ENCODE data around the gene SUPT20H.

Gene SUPT20H

DNA sequence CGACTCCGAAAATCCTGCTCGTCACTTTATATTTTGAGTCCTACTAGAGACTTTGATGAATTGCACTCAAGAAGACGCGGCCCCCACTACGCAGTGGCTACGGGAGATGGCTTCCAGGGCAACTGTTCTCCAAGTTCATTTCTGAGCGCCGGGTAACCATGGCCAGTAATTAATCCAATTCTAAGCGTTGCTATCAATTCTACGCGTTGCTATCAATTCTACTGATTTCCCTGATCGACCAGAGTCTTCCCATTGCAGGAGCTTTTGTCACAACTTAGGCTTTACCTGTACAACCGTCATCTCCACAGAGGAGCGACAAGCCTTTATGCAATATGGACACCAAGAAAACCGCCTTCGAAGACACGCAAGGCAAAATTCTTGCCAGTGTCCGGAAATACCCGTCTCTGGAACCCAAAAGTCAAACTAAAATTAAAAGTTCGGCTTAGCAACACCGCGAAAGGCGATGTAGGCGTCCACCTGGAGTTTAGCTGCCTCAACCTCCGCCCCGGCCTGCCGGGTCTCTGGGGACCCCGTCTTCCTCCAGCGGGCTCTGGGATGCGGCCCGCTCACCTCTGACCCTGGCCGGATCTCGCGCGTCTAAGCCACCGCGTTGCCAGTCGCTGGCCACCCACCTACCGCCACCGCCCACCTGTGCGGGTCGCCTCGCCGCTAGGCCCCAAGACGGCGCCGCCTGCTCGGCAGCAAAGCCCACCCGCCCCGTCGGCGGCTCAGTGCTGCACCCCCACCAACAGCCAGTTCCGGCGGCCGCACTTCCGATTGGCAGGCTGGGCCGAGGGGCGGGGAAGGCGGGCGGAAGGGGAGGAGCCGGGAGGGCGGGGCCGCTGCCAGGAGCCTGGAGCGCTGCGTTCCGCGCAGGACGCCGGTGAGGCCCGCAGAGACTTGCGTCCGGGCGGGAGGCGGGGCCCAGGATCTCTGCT, at the start of gene SUPT20H:
SUPT20H (minus strand) TSS at position 779 of the 938 bp plus-strand sequence. CDS start 8,198 bp downstream, outside the sequence.
- DNase-seq = peak; percentile 41

DNA sequence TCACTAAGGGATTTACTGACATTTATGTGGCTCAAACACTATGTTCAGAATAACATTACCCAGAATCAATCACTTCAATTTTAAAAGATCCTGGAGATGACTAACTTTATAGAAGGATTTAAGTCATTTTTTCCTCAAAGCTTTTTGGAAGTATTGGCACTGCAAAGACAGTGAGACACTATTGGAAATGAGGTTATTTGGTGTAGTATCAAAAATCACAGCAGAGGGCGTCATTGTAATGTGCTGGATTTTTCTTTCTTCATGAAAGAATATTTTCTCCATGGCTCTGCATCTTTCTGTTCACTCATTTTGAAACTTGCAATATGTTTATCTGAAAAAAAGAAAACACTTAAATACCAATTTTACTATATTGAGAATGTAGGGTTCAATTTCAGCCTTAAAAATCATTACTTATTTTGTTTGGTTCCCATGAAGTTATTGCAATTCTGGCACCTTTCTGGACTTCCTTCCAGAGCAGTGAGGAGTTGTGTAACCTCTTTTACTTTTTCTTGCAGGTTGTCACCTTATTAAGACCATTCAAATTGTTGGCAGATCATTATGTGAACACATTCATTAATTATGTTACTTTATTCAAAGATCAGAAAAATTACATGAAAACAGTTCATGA, 49.7 kb upstream of the SUPT20H start:
- peak; percentile 1 for DNase-seq

DNA sequence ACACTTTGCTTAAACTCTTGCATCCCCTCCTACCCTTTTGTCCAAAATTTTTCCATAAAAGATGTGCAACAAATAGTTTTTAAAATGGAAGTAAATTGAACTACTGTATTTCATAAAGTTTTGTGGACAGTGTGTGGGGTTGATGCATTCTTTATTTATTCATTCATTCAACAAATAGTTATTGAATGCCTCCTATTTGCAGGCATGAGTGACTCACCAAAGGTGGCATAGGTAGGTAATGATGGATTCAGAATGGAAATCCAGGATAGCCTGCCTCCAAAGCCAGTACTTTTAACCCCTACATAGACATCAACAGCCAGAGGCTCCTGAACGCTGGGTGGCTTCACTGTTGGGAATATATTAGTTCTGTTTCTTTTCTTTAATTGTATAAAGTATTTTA, 48.4 kb upstream of the SUPT20H start:
- DNase-seq = no peak

DNA sequence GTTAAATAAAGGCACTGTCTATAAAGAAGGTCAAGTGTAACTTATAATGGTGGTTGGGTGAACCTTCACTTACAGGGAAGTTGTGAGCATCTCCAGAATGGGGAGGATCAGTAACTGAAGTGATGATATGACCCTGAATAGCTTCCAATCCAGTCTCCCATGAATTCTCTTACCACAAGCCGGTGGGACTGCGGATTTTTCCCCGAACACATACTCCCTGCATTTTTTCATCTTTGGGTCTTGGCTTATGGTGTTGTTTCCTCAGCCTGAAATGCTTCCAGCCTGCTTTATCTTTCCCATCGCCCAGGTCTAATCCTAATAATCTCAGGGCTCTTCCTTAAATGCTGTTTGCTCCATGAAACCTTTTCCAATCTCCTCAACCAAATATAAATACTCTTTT, 48.0 kb upstream of the SUPT20H start:
- no peak for DNase-seq

DNA sequence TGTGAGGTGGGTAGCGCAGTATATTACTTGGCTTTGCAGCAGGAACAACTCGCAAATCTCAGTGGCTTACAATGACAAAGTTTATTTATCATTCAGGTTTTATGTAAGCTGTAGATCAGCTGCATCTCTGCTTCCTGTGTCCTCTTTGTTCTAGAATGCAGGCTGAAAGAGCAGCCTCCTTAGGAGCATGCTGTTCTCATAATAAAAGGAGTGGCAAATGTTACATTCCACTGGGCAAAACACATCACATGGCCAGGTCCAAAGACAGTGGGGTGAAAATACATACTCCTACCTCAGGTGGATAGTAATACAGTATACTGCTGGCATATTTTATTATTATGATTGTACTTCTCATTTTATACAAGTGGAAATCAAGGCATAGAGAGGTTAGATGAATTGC, 47.2 kb upstream of the SUPT20H start:
- no peak for DNase-seq

DNA sequence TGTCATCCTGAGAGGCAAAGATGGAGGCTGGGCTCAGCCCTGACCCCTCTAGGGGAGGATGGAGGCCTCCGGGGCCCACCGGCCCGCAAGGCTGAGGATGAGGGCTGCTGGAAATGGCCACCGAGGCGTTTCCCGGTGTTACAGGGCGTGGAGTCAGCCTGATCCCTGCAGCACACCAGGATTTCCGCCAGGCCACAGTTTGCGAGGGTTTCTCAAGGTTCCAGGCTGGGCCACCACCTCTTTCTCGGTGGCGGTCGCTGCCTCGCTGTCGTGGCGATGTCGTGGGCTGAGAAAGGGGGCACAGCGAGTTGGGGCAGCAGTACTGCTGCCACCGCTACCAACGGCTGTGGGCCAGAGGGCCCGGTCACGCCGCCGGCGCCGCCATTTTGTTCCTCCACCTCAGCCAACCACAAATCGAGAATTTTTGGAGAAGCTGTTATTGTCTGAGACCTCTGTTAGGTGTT, 45.8 kb upstream of the SUPT20H start, which contains the start of gene CSNK1A1L:
CSNK1A1L (minus strand) TSS at position 414 of the 464 bp plus-strand sequence; CDS start at position 6, 408 bp downstream.
- DNase-seq = no peak

DNA sequence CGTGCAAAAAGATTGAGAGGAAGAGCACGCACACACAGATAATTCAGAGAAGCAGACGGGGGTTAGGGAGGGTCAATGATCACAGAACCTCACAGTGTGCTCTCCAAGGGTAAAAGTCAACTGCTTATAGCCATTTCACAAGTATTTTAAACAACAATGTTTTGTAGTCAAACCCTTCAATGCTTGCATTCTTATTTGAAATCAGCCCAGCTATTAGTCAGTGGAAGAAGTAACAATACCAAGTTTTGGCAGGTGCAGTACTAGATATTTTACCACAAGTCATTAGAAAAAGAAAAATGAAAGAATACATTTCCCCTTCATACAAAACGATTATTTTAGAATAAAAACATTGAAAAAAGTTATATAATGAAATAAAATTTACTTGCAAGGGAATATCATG, 43.4 kb upstream of the SUPT20H start:
- DNase-seq = no peak

DNA sequence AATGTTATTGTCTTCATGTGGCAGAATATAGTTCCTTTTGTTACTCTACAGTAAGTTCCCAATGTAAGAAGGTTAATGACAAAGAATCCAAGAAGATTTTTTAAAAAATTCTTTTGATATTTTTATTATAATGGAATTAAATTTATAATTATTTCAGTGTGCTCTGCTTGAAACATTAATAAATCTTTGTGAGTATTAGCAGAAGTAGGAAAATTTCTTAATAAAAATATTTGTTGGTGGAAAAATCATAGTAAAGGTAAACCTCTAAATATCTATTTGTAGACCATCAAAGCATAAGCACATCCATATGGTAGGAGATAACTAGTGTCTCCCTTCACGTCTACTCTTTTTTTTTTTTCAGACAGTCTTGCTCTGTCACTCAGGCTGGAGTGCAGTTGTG, 41.7 kb upstream of the SUPT20H start:
- DNase-seq = no peak

DNA sequence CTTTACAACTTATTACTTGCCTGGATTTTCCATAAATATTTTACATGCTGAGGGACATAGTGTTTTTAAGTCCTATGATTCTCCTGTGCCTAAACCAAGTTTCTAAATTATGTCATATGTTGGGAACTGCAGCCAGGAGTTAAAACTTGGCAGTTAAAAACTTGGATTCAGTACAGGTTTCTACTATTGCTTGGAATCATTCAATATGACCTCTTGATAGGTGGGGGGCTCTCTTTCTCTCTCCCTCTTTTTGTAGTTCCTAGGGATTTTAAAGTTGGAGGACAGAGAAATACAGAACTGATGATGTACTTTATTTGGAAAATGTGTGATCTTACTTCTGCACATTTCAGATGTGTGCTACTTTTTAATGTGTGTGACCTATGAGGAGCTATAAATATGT, 41.2 kb upstream of the SUPT20H start:
- DNase-seq = no peak

DNA sequence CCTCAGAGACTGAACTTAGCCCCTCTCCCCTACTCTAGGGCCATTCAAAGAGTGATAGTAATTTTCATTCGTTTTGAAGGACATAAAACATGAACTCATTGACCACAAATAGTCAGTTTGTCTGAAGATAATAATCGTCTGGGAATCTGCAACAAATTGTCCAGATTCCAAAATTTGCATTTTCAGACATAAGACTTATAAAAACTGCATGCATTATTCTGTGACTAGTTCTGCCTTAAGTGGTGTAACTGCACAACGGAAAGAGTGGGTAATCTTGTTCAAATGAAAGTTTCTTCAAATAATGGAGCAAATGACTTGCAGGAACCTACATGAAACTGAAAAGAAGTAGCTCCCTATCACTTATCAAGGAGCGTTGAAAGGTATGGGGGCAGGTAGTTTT, 37.6 kb upstream of the SUPT20H start:
- no peak for DNase-seq

DNA sequence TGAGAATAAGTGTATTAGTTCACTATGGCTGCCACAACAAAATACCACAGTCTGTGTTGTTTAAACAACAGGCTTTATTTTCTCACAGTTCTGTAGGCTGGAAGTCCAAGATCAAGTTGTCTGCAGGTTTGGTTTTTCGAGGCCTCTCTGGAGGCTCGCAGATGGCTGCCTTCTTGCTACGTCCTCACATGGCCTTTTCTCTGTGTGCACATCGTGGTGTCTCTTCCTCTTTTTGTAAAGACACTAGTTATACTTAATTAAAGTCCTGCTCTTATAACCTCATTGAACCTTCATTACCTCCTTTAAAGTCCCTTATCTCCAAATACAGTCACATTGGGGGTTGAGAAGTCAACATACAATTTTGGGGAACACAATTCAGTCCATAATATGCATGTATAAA, 35.4 kb upstream of the SUPT20H start:
- DNase-seq = no peak

DNA sequence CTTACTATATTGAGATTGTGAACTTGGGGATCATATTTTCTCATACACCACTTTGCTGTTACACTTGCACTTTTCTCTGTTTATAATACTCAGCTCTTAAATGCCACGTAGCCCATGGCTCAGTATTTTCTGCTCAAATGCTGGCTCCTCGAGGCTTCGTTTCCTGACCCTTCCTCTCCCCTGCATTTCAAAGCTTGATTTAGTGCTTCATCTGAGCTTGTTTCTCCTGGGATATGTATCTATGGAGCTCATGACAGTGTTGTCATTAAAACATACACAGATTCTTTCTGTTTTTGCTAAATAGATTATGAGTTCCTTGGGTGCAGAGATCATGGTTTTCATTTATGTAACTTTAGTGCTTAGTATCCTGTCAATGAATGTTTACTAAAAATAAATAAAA, 34.6 kb upstream of the SUPT20H start:
- no peak for DNase-seq

DNA sequence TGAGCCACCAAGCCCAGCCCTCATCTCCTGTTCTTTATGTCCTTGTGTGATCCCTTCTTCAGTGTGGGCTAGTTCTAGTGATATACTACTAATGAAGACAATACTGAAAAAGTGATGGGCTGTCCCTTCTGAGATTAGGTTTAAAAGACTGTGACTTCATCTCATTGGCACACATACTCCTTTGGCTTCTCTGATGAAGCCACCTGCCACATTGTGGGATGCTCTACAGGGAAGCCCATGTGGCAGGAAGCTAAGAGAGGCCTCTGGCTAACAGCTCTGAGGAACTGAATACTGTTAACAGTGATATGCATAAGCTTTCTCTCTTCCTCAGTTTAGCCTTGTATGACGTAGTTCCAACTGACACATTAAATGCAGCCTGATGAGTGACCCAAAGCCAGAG, 32.3 kb upstream of the SUPT20H start:
- DNase-seq = no peak

DNA sequence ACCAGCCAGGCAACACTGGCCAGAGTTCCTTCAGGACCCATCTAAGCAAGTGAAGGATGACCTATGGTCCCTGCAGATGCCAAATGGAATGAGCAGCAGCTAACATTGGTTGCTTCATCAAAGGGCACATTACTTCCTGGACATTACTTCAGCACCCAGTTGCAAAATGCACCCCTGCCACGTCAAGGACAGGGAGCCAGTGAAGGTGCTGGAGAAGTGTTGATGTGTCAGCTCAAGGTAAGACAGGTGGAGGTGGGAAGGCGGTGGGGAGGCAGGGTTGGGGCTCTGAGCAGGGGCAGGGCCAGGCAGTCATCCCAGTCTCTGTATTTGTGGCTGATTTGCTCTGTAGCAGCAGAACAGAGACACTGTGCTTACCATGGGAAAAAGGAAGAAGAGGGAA, 31.4 kb upstream of the SUPT20H start:
- no peak for DNase-seq

DNA sequence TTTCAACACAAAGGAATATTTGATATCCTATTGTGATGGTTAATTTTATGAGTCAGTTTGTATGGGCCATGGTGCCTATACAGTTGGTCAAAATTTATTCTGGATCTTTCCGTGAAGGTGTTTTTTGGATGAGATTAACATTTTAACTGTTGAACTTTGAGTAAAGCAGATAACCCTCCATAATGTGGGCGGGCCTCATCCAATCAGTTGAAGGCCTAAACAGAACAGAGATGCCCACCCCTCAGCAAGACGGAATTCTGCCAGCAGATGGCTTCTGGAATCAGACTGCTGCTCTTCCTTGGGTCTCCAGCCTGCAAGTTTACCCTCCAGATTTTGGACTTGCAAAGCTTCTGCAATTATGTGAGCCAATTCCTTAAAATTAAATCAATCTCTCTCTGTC, 30.0 kb upstream of the SUPT20H start:
- no peak for DNase-seq

DNA sequence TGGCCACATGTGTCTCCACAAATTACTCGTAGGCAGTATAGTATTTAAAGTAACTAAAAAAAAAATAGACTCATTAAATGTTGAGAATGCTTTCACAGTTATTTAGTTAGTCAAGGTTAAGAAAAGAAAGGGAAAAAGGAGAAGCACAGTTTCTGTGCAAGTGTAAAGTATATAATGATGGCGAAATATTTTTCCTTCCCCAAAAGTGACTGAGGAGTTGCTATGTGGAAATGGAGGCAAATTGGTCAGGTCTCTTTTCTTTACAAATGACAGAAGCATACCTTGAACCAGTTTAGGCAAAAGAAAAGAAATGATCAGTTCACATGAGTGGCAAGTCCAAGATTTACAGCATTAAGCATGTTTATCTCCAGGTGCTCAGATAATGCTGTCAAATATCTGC, 28.0 kb upstream of the SUPT20H start:
- DNase-seq = no peak

DNA sequence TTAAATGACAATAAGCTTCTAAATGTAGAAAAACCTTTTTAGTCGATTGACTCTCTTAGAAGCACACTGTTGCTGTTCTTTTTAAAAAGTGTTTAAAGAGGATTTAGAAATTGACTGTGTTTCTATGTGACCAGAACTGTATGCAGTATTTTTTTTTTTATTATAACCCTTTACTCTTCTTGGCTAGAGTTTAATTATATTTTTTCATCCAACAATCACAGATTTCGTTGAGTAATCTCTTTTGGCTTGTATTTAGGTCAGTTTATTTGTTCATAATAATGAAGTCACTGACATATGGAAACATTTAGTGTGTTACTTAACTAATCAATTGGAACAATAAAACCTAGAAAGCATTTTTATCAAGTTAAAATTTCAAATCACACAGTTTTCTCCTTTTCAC, 26.1 kb upstream of the SUPT20H start:
- DNase-seq = no peak

DNA sequence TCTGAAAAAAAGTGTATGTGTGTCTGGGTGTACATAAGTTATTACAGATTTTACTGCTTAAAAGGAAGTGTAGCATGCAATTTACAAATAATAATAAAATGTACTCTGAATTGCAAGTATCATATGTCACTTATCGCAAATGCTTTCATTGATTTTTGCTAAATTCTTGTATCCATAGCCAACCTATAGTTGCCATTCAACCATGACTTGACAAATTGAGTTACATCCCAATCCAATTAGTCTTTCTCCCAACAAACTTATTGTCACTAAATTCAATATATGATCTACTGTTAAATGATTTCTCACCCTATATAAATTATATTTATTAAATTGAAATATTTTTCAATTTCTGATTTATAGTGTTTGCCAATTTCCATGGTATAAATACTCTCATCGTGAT, 17.3 kb upstream of the SUPT20H start:
- no peak for DNase-seq

DNA sequence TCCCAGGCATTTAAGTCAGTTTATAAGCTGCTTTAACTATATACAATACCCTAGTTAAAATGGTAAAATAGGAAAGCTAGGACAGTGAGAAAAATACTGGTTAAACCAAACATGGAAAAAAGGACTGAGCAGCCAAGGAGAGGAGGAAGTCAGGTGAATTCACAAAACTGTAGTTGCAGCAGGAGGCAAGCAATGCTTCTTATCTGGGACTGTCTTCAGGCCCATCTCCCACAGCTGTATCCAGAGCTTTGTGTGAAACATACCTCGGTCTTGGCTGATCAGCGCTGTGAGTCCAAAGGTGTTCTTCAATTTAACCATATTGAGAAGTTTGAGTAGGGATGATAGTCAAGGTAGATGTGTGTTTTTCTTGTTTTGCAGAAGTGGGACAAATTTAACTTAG, 15.7 kb upstream of the SUPT20H start:
- no peak for DNase-seq

DNA sequence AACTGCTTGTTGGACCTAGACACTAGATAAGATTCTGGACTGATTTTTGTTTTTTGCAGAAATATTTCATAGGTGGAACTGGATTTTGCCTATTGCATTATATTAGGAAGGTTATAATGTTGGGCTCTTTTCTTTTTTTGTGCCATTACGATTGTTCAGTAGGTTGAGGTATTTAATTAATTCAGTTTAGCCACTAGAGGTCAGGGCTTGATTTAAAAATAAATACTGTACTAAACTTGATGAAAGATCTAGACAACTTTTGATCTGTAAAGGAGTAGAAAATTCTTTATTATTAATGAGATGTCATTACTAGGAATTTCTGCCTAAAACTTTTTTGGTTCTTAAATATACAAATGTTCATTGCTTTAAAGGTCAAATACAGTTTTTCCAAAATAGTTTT, 15.2 kb upstream of the SUPT20H start:
- DNase-seq = no peak

DNA sequence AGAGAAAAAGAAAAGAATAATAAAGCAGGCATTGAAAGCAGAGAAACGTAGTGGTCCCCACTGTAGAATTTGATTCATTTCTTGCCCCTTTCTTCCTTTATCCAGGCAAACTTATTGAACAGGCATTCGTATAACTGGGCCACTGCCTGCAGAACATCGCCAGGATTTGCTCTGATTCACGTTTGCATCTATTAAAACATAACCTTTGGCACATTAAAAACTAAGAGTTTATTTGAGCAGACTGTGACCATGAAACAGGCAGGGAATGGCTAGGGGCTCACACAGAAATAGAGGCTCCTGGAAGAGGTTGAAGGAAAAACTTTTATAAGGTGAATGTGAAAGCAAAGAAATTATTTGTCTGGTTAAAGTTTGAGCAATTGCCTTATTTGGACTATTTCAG, 12.5 kb upstream of the SUPT20H start:
- DNase-seq = no peak

DNA sequence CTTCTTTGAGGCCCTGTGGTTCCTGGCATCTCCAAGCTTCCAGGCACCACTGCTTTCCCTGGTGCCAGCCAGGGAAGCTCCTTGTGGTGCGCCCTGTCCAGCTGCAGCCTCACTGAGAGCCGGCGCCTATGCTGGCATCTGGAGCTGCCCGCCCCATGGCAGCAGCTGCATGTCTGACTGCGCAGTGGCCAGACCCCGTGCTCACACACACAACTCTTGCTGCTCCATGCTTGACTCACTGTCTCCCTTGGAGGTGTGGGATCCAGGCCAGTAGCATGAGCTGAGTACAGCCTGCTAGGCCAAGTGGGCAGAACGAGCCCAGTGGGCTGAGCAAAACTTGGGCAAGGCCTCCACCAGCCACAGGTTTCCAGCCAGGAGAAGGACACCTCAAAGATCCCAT, 11.5 kb upstream of the SUPT20H start:
- no peak for DNase-seq

DNA sequence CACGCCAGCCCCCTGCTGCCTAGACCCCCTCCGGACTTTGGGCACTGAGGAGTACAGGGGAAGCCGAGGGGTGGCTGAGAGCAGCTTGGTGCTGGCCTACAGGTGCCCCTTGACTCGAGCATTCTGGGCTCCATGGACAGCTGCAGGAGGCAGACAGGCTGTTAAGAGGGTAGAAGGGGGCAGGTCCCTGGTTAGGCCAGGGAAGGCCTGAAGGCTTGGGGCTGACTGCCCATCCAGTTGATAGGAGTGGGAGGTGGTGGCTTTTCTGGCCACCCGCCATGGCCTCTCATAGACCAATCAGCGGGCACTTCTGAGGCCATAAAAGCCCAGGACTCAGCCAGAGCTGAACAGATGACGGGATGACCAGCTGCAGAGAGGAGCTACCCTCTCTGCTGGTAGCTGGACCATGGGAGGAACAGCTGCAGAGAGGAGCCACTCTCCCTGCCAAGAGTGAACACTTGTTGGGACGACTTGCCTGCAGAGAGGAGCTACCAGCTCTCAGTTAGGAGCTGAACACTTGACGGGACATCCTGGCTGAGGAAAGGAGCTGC, 10.7 kb upstream of the SUPT20H start:
- no peak for DNase-seq

DNA sequence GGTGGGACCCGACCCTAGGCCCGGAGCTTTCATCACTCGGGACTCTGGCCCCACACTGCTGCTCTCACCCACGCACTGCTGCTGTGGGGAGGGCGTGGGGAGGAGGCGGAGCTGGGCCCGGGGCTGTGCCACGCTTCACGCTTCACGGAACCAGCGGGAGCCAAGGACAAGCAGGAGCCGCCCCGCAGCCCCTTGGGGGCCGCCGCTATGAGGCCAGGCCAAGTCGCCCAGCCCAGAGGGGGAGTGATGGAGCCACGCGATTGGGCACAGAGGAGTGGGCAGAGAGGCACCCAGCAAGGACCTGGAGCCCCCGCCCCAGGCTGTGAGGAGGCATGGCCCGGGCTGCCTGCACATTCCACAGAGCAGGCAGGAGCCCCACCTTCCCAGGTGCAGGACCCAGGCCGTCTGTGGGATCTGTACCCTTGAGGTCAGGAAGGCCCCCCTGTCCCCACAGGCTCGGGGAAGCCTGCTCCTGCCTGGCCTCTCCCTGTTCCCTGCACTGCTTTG, 10.2 kb upstream of the SUPT20H start:
- no peak for DNase-seq
